Peyer's patch (tissue), 4 donors: ENCODE results near the gene DMGDH. TPM values are rescaled to one million over a fixed set of nuclear protein-coding genes. Genes with fewer than 3 reads are reported as not detected.

ENCODE experiments used
- DNase-seq, 3 donors: peaks; one replicate each; pipeline ENCODE4 v3.0.0-alpha.2; 2017 to 2019
- H3K27ac ChIP-seq, 4 donors: fragments of 200-600 bp; sonication (generic); one replicate each; pipeline ENCODE4 v1.5.1; 2016 to 2019
- H3K27me3 ChIP-seq, 2 donors: fragments of 200-600 bp; sonication (generic); one replicate each; pipeline ENCODE4 v1.5.1; 2019
- H3K36me3 ChIP-seq, 3 donors: fragments of 200-600 bp; sonication (generic); one replicate each; pipeline ENCODE4 v1.5.1; 2016 to 2019
- H3K4me1 ChIP-seq, 4 donors: fragments of 200-600 bp; sonication (generic); one replicate each; pipeline ENCODE4 v1.5.1; 2016 to 2019
- H3K4me3 ChIP-seq, 4 donors: fragments of 200-600 bp; sonication (generic); 1 replicate in 3 of 4; 2 replicates in 1 of 4; pipeline ENCODE4 v1.5.1; 2016 to 2019; ENCODE audit warnings: mild to moderate bottlenecking in 1 of 4
- H3K9me3 ChIP-seq, 4 donors: fragments of 200-600 bp; sonication (generic); one replicate each; pipeline ENCODE4 v1.5.1; 2016 to 2019; ENCODE audit warnings: mild to moderate bottlenecking in 1 of 4
- CTCF ChIP-seq, 6 experiments: fragments of 450-650 bp in 4 of 6; fragments of 200-600 bp in 2 of 6; sonication (generic) in 1 of 6; IDR thresholded peaks; one replicate each; pipeline ENCODE4 v1.5.1; 2017 to 2019; ENCODE audit warnings: antibody characterized with exemption in 6 of 6, mild to moderate bottlenecking in 3 of 6, moderate library complexity in 1 of 6
- POLR2A ChIP-seq, 2 donors: fragments of 450-650 bp; IDR thresholded peaks; one replicate each; pipeline ENCODE4 v1.5.1; 2017; ENCODE audit warnings: antibody characterized with exemption in 2 of 2, mild to moderate bottlenecking in 2 of 2, moderate library complexity in 2 of 2
- total RNA-seq, 4 donors: library from RNA; depleted of rRNA; stranded (reverse); fragments of >200 nt; gene quantifications; one replicate each; pipeline ENCODE4 v1.1.0, GENCODE V29; 2016

The DMGDH gene
- total RNA-seq, 4 donors from 2014 or later, result 0.94 to 1.9 TPM; not detected in 2

DNA sequence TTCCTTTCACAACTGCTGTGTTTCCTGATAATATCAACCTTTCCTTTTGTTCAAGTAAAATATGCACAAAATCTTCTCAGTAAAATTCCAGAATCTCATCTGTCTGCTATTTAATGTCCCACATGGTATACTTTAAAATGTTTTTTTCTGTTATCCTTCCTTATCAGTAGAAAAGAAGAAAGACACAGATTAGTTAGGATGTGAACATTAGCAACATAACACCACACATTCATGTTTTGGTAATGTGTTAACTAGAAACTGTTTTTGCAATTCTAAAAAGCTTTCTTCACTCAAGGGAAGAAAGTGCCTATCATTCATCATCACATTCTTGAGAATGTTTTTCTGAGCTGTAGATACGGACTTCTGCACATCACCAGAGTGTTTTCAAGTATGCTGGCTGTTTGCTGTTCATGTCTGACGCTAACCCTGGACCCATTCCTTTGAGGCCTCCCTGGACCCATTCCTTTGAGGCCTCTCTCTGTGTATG lies 73.9 kb downstream of the DMGDH start:
- no peak overlapping the region for H3K27ac ChIP-seq
- H3K9me3 ChIP-seq, result no peaks in the 10 kb centered on the region
- no peaks in the 10 kb centered on the region for H3K4me1 ChIP-seq
- TF ChIP-seq POLR2A (IDR thresholded peaks at IDR 0.05), result no peak
- no peak for TF ChIP-seq CTCF (IDR thresholded peaks at IDR 0.05)
- H3K4me3 ChIP-seq, result no peak overlapping the region
- H3K27me3 ChIP-seq, result no peaks in the 10 kb centered on the region
- DNase-seq, result no peak
- no peaks in the 10 kb centered on the region for H3K36me3 ChIP-seq

GRCh38 chr5:78993165-78993564 lies 76.3 kb downstream of the DMGDH start:
- Histone ChIP-seq H3K27me3 (no peaks in the 10 kb centered on the region), H3K4me3 (no peak overlapping the region), H3K4me1 (no peaks in the 10 kb centered on the region), H3K36me3 (no peaks in the 10 kb centered on the region), H3K27ac (no peak overlapping the region), H3K9me3 (no peaks in the 10 kb centered on the region)
- no peak for DNase-seq
- TF ChIP-seq POLR2A (IDR thresholded peaks at IDR 0.05), result no peak
- TF ChIP-seq CTCF (IDR thresholded peaks at IDR 0.05), result no peak

DNA sequence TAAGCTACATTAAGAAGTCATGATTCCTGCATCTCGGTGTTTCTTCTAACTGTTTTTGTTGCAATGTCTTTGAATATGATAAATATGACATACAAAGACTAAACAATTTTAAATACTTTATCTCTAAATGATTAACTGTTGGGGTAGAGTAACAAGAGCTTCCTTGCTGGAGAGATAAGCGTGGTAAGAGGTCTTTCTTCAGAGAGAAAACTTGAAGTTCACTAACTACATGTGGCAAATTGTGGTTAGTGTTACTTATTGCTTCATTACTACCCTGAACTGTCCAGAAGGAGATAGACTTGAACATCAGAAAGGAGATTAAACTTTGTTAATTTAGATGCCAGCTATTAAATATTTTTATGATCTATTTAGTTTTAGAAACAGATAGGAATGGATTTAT lies 77.3 kb downstream of the DMGDH start:
- Histone ChIP-seq H3K4me1 (no peaks in the 10 kb centered on the region), H3K9me3 (no peaks in the 10 kb centered on the region), H3K27me3 (no peaks in the 10 kb centered on the region), H3K4me3 (no peak overlapping the region), H3K27ac (no peak overlapping the region), H3K36me3 (no peaks in the 10 kb centered on the region)
- no peak for TF ChIP-seq POLR2A (IDR thresholded peaks at IDR 0.05)
- DNase-seq, result no peak

DNA sequence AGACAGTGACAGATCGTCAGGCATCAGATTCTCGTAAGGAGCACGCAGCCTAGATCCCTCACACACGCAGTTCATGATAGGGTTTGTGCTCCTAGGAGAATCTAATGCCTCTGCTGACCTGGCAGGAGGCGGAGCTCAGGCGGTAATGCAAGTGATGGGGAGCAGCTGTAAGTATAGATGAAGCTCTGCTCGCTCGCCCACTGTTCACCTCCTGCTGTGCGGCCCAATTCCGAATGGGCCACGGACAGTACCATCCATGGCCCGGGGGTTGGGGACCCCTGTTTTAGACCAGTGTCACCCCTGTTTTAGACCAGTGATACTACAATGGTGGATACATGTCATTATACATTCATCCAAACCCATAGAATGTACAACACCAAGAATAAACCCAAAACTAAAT lies 80.4 kb downstream of the DMGDH start:
- DNase-seq, result no peak
- Histone ChIP-seq H3K27ac (no peak overlapping the region), H3K27me3 (no peaks in the 10 kb centered on the region), H3K4me1 (peaks cover 0 to 7% (median 0%) of the 10 kb centered on the region in 4 donors), H3K4me3 (no peak overlapping the region), H3K36me3 (no peaks in the 10 kb centered on the region), H3K9me3 (no peaks in the 10 kb centered on the region)
- TF ChIP-seq POLR2A (IDR thresholded peaks at IDR 0.05) (no peak), CTCF (IDR thresholded peaks at IDR 0.05) (no peak)

- DNase-seq, result peak in 2 of 3 donors; percentile 66 to 72
- Histone ChIP-seq H3K9me3 (no peaks in the 10 kb centered on the region), H3K27ac (peak overlapping the region; percentile 94 to 99 (median 96)), H3K4me1 (peaks cover 0 to 7% (median 0%) of the 10 kb centered on the region in 4 donors), H3K36me3 (no peaks in the 10 kb centered on the region), H3K4me3 (peak overlapping the region; percentile 75 to 97 (median 88)), H3K27me3 (no peaks in the 10 kb centered on the region)
- TF ChIP-seq POLR2A (IDR thresholded peaks at IDR 0.05), result no peak
- TF ChIP-seq CTCF (IDR thresholded peaks at IDR 0.05), result no peak
Measured at GRCh38 chr5:78985725-78986223, 83.7 kb downstream of the DMGDH start.

DNA sequence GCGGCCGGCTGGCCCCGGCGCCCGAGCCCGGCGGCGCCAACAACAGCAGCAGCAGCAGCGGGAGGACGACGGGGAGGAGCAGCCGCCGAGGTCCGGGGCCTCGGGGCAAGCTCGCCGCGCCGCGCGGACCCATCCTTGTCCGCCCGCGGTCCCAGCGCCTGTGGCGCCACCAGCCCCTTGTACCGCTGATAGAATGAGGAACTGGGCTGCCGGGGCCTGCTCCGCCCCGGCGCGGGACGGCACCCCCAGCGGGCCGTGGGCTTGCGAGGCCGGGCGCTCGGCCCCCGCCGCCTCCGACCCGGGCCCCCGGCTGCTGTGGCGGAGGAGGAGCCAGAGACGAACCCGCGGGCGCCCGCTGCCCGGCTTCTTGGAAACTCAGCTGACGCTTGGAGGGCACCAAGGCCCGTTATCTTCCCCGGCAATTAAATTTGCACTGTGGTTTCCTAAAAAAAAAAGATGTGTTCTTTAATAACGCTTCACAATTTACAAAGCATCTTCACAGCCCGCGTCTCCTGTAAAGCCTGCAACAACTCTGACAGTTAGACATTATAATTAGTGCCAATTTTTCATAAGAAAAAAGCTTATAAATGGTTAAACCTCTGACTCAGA lies 84.3 kb downstream of the DMGDH start, which contains the start of gene ARSB:
Gene ARSB, minus strand, starts transcription at position 195 of the 609 bp plus-strand sequence. Its CDS starts 62 bp downstream, at position 133.
- Histone ChIP-seq H3K36me3 (no peaks in the 10 kb centered on the region), H3K27ac (peak within 1 kb of the TSS; percentile 94 to 99 (median 96)), H3K9me3 (no peaks in the 10 kb centered on the region), H3K4me3 (peak within 1 kb of the TSS; percentile 75 to 97 (median 88)), H3K4me1 (peaks cover 0 to 12% (median 0%) of the 10 kb centered on the region in 4 donors), H3K27me3 (no peaks in the 10 kb centered on the region)
- peak in 2 of 3 donors; percentile 53 to 76 for DNase-seq
- no peak for TF ChIP-seq CTCF (IDR thresholded peaks at IDR 0.05)
- peak in 1 of 2 donors; percentile 11 for TF ChIP-seq POLR2A (IDR thresholded peaks at IDR 0.05)
